GM12873 (cell line): ENCODE measurements around the gene PCYT2.

Experiments
- TF ChIP-seq, protein P1 (sequence below): IDR thresholded peaks from 2 replicates; pipeline ENCODE4 v1.5.1; 2012; ENCODE audit warnings: low read depth, mild to moderate bottlenecking, moderate library complexity, low read length, control low read depth; ENCODE audit not compliant: insufficient read depth; ENCODE audit errors: missing control alignments

Gene PCYT2

DNA sequence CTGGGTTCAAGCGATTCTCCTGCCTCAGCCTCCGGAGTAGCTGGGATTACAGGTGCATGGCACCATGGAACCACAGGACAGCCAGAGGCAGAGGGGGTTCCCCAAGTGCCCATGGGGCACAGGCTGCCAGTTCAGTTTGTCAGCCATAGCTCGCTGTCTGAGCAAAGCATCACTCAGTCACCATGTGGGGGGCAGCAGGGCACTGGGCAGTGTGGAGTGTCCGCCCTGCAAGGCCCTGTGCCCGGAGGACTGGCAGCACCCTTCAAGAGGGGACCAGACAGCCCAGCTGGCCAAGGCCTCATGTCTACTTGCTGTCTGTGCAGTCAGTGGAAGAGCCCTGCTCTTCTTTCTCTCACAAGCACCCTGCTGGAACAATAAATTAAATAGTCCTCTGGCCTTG, 26.2 kb downstream of the PCYT2 start:
- TF ChIP-seq, protein P1, sequence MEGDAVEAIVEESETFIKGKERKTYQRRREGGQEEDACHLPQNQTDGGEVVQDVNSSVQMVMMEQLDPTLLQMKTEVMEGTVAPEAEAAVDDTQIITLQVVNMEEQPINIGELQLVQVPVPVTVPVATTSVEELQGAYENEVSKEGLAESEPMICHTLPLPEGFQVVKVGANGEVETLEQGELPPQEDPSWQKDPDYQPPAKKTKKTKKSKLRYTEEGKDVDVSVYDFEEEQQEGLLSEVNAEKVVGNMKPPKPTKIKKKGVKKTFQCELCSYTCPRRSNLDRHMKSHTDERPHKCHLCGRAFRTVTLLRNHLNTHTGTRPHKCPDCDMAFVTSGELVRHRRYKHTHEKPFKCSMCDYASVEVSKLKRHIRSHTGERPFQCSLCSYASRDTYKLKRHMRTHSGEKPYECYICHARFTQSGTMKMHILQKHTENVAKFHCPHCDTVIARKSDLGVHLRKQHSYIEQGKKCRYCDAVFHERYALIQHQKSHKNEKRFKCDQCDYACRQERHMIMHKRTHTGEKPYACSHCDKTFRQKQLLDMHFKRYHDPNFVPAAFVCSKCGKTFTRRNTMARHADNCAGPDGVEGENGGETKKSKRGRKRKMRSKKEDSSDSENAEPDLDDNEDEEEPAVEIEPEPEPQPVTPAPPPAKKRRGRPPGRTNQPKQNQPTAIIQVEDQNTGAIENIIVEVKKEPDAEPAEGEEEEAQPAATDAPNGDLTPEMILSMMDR: no peak

DNA sequence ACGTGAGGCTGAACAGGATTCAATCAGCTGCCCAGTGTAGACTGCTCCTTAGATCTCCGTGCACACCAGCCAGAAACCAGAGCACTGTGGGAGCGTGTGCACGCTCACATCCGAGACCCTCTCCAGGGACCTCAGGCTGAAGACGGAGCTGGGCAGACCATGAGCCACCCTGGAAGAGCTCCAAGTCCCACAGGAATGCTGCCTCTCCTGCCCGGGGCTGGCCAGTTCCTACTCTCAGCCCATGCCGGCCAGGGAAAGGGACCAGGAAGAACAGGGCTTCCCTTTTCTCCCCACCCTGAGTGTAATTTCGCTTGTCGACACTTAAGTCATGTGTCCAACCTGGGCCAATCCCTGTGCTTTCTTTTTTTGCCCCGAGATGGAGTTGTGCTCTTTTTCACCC, 26.7 kb downstream of the PCYT2 start:
- TF ChIP-seq, protein P1: no peak

DNA sequence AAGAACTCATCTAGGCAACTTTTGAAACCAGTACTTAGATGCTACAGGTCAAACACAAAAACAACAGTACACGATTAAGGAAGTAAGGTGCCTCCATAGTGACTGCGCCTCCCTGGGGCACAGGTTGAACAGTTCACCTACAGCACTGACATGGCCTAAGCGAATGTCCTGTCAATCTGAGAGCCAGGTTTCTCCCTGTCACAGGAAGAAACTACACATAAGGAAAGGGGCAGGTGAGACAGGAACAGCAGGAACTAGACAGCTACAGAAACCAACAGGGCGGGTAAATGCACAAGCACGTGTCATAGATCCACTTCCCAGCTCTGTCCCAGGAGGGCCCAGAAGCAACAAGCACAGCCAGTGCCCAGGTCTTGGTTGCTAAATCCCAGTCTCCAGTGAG, 32.1 kb downstream of the PCYT2 start:
- TF ChIP-seq, protein P1: no peak

DNA sequence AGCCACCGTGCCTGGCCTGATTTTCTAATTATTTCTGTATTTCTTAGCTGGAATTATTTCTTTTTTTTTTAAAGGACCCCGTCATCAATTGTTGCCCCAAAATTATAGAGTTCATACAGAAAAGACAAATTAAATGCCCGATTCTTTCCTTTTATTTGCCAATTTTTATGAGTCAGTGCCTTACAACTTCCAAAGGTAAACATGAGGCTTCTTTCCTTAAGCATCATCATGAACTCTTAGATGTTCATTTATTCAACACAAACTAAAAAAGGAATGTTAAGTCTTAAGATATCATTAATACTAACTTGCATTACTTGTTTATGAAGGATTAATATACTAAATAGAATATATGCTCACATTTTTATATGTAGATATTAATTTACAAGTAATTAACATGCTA, 32.9 kb downstream of the PCYT2 start:
- TF ChIP-seq, protein P1: no peak

DNA sequence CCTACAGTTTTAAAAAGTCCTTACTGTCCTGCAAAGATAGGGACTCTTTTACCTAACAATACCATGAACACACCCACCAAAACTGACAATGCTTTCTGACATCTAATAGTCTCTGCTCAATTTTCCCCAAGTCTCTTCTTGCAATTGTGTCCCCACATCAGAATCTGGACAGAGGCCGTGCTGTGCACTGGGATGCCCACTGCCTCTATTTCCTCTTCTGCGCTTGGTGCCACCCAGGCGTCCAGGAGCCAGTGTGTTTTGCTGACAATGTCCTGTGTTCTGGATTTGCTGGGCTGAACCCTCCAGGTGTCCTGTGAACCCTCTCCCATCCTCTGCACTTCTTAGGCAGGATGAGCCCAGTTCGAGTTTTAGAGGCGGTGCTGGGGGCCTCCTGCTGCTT, 33.6 kb downstream of the PCYT2 start:
- TF ChIP-seq, protein P1: no peak

DNA sequence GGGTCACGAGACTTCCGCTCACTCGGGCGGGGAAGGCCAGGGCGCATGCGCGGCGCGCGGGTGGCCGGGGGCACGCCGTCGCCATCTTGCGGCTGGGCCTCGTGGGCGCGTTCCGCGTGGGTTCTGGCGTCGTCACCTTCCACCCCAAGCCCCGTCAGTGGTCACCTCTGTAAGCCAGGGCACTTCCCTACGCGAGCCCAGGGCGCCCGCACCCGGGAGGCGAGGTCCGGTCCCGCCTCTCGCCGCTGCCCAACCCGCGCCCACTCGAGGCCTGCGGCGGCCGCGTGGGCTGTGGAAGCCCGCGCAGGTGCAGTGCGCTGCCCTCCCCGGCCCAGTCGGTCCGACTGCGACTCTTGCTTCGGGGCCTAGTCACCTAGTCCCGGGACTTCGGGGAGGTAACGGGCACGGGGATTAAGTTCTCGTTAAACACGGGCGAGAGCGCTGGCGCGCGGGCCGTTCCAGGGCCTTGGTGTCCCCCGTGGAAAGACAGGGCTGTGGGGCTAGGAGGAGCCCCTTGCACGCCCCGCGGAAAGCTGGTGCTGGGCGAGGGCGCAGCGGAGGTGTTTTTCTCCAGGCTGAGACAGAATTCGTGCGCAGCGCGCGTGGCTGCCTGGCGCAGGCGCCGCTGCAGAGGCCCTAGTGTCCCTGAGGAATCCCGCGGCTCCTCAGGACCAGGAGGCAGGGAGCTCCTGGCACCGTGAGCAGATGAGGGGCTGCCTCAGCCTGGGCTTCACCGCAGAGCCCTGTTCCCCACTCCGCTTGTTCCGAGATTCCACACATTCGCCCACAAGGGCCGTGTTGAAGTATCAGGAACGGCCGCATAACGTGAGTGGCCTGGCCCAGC, 39.6 kb downstream of the PCYT2 start:
- TF ChIP-seq, protein P1: peak; percentile 31

DNA sequence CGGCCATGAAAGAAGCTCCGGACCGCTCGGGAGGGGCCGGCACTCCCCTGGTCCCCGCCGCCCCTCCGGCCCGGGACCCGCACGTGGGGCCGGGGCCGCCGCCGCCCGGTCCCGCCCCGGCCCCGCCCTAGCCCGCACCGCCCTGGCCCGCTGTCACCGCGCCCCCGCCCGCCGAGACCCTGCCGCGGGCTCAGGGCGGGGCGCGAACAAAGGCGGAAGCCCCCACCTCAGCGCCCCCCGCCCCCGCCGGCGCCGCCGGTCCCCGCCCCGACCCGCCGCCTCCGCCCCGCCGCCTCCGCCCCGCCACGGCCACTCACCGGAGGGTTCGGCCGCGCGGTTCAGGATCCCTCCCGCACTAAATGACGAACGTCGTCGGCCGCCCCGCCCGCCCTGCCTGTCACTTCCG, 40.2 kb downstream of the PCYT2 start, which contains the start of gene ARHGDIA:
ARHGDIA (minus strand) TSS at position 357 of the 406 bp plus-strand sequence. CDS start 1,407 bp downstream, outside the sequence.
- TF ChIP-seq, protein P1: no peak
